ENCODE data around the gene CORO1C.

The CORO1C gene

DNA sequence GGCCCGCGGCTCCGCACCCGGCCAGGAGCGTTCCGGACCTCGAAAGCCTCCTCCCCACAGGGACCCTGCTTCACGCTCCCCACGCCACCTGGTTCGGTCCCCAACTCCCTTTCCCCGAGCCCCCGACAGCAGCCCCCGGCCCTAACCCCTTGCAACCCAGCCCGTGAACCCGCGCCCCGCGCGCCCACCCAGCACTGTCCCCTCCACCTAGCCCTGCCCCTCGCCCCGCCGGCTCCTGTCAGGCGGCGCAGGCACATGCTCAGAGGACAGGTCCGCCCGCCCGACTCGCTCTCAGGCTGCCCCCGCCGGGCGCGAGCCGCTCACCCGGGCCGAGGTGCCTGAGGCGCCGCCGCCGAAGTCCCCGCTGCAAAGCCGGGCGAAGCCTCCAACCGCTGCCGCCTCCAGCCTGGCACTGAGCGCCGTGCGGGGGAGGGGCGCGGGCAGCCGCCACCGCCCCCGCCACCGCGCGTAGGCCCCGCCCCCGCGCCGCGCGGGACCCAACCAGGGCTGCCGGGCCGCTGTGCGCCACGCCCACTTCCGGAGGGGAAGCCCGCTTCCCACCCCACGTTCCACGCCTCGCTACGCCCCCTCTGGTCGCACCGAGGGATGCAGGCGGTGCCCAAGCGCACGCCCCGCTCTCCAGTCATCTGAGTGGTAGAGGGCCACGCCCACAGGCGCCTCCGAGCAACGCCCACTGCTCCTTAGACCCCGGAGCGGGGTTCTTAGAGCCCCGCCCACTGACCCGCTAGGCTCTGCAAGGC lies at the start of gene CORO1C:
CORO1C (minus strand) TSS at position 414 of the 761 bp plus-strand sequence. CDS start 30,200 bp downstream, outside the sequence.
- H3K4me3 ChIP-seq (ENCODE audit: low read depth in 1 of 2, low read length in 1 of 2), result peak within 1 kb of the TSS; percentile 73 to 97
- no peaks in the 10 kb centered on the region for H3K27me3 ChIP-seq
- peak within 1 kb of the TSS; percentile 98 for H3K27ac ChIP-seq
- peaks cover 36 to 46% of the 10 kb centered on the region in 2 experiments for H3K4me1 ChIP-seq (ENCODE audit: control insufficient read depth in 1 of 2, insufficient read depth in 1 of 2, low read depth in 1 of 2, low read length in 1 of 2)
- no peaks in the 10 kb centered on the region for H3K9me3 ChIP-seq
- TF ChIP-seq, protein P1, sequence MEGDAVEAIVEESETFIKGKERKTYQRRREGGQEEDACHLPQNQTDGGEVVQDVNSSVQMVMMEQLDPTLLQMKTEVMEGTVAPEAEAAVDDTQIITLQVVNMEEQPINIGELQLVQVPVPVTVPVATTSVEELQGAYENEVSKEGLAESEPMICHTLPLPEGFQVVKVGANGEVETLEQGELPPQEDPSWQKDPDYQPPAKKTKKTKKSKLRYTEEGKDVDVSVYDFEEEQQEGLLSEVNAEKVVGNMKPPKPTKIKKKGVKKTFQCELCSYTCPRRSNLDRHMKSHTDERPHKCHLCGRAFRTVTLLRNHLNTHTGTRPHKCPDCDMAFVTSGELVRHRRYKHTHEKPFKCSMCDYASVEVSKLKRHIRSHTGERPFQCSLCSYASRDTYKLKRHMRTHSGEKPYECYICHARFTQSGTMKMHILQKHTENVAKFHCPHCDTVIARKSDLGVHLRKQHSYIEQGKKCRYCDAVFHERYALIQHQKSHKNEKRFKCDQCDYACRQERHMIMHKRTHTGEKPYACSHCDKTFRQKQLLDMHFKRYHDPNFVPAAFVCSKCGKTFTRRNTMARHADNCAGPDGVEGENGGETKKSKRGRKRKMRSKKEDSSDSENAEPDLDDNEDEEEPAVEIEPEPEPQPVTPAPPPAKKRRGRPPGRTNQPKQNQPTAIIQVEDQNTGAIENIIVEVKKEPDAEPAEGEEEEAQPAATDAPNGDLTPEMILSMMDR (IDR thresholded peaks at IDR 0.05), result peak; percentile 98
- no peaks in the 10 kb centered on the region for H3K36me3 ChIP-seq

DNA sequence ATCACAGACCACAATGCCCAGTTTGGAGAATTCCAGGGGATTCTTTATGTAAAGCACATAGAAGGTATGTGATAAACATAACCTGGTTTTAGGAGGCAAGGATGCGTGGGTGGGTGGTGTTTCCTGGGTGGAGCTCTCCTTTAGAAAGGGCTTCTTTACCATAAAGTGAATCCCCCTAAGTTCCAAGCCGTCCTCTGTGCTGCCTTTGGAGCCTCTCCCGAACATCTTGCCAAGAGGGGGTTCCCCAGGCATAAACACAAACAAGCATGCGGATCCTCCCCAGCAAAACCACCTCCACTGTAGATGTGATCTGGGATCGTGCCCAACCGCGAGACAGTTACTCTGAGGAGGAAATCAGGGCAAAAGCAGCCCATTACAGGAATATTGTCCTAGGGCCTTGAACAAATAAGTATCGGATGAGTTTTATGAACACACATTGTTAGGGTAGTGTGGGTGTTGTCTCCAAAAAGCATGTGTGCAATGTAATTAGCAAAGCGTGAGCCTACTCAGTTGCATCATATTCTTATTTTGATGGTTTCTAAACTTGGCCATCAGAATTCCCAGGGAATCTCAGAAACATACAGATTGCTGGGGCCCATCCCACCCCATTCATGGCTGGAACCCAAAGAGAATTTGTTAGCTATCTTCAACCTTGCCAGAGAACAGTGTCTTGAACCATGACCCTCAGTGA lies 48.8 kb upstream of the CORO1C start:
- TF ChIP-seq, protein P1 (IDR thresholded peaks at IDR 0.05), result no peak

DNA sequence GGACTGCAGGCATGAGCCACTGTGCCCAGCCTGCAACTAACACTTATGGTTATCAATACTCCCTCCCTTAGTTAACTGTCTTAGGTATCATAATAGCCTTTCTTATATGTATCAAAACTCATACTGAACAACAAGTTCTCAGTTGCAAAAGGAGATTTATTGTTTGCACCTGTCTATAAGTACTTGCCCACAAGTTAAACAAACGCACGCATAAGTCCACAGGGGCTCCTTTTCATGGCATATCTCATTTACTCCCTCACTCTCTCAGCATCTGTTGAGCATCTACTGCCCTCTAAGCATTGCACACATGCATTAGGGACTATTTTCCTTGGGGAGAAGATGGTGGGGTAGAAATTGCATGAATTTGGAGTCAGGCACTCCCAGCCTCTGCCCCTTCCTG lies 46.7 kb upstream of the CORO1C start:
- Histone ChIP-seq H3K4me3 (ENCODE audit: low read depth in 1 of 2, low read length in 1 of 2) (no peak overlapping the region), H3K9me3 (no peaks in the 10 kb centered on the region), H3K27ac (no peak overlapping the region), H3K27me3 (no peaks in the 10 kb centered on the region), H3K36me3 (peaks cover 1% of the 10 kb centered on the region), H3K4me1 (ENCODE audit: control insufficient read depth in 1 of 2, insufficient read depth in 1 of 2, low read depth in 1 of 2, low read length in 1 of 2) (no peaks in the 10 kb centered on the region)
- TF ChIP-seq, protein P1 (IDR thresholded peaks at IDR 0.05), result no peak

More for the DNA sequence above, 48.8 kb upstream of the CORO1C start:
- no peaks in the 10 kb centered on the region for H3K9me3 ChIP-seq
- no peak overlapping the region for H3K27ac ChIP-seq
- H3K27me3 ChIP-seq, result no peaks in the 10 kb centered on the region
- no peaks in the 10 kb centered on the region for H3K4me1 ChIP-seq (ENCODE audit: control insufficient read depth in 1 of 2, insufficient read depth in 1 of 2, low read depth in 1 of 2, low read length in 1 of 2)
- peaks cover 21% of the 10 kb centered on the region for H3K36me3 ChIP-seq
- H3K4me3 ChIP-seq (ENCODE audit: low read depth in 1 of 2, low read length in 1 of 2), result no peak overlapping the region

DNA sequence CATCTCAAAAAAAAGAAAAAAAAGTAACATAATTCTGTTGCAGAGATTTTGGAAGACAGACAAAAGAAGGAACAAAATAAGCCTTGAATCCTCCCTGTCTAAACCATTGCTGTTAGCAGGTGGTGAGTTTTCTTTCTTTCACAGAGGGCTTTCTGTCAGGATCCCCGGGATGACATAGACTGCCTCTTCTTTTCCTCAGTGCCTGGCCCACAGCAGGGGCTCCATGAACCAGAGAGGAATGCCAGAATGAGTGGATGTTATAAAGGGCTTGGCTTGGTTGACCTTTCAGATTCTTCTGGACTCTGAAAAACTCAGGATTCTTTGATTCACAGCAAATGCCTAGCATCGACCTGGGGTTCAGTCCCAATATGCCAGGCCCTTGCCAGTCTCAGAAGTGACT lies 45.8 kb upstream of the CORO1C start:
- TF ChIP-seq, protein P1 (IDR thresholded peaks at IDR 0.05), result no peak
- no peaks in the 10 kb centered on the region for H3K4me1 ChIP-seq (ENCODE audit: control insufficient read depth in 1 of 2, insufficient read depth in 1 of 2, low read depth in 1 of 2, low read length in 1 of 2)

DNA sequence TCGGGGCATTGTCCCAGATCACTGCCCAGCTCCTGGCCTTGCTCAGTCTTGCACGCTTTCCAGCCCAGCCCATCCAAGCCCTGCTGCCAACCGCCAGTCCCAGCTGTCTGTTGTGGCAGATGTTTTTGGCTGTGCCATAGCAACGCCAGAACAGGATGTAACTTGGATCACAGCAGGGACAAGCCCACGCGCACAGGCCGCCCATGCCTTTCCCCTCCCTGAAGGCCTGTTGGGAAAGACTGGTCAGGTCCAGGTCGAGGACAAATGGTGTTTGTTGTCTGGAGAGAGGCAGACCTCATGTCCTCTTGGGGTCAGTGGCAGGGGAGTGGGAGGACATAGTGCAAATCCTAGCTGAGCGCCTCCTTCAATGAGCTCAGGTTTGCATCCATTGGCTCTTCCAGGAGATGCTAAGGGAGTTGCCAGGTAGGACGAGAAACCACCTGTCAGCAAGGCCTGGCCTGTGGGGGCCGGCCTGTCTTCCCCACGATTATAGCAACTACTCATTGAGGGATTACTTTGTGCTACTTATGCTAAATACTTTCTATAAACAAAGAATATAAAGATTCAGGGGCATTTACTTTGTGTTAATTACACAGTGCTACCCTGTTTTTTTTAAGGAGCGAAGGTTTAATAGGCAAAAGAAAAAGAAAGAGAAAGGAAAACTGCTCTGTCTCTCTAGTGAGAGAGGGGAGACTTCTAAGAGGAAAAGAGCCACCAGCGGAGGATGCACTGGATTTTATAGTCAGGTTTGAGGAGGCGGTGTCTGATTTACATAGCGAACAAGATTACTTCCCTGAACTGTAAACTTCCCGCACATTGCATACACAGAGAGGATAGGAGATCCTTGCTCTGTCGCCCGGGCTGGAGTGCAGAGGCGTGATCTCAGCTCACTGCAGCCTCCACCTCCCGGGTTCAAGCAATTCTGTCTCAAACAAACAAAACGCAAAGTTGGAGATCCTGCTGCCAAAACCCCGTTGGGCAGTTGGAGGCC lies 42.8 kb upstream of the CORO1C start:
- no peak overlapping the region for H3K27ac ChIP-seq
- no peaks in the 10 kb centered on the region for H3K9me3 ChIP-seq
- H3K4me1 ChIP-seq (ENCODE audit: control insufficient read depth in 1 of 2, insufficient read depth in 1 of 2, low read depth in 1 of 2, low read length in 1 of 2), result peaks cover under 1 to 3% of the 10 kb centered on the region in 2 experiments
- H3K36me3 ChIP-seq, result no peaks in the 10 kb centered on the region
- H3K4me3 ChIP-seq (ENCODE audit: low read depth in 1 of 2, low read length in 1 of 2), result no peak overlapping the region
- TF ChIP-seq, protein P1 (IDR thresholded peaks at IDR 0.05), result no peak
- H3K27me3 ChIP-seq, result peaks cover 8% of the 10 kb centered on the region

More for the DNA sequence above, 45.8 kb upstream of the CORO1C start:
- H3K27me3 ChIP-seq, result no peaks in the 10 kb centered on the region
- H3K9me3 ChIP-seq, result no peaks in the 10 kb centered on the region
- H3K36me3 ChIP-seq, result no peaks in the 10 kb centered on the region
- no peak overlapping the region for H3K27ac ChIP-seq
- no peak overlapping the region for H3K4me3 ChIP-seq (ENCODE audit: low read depth in 1 of 2, low read length in 1 of 2)

Data from neutrophil (primary cell).